KMS-11 (cell line): ENCODE measurements around the gene CYP4Z1.
"Not testable (repeated sequence)": the region's sequence is repeated elsewhere in the genome, so short reads cannot be mapped to it uniquely, and the experiment has no call there.

Experiments
- H2AFZ ChIP-seq: fragments of 200-600 bp; sonication (generic); 2 replicates; pipeline ENCODE4 v1.6.1; 2016; ENCODE audit warnings: antibody characterized with exemption, mixed run types, low read depth
- H3K27ac ChIP-seq: fragments of 200-600 bp; sonication (generic); 2 replicates; pipeline ENCODE4 v1.6.1; 2016; ENCODE audit warnings: mild to moderate bottlenecking, mixed run types
- H3K27me3 ChIP-seq: fragments of 200-600 bp; sonication (generic); 2 replicates; pipeline ENCODE4 v1.6.1; 2017; ENCODE audit warnings: mild to moderate bottlenecking, low read depth, mixed run types, moderate library complexity; ENCODE audit not compliant: insufficient read depth
- H3K36me3 ChIP-seq: fragments of 200-600 bp; sonication (generic); 2 replicates; pipeline ENCODE4 v1.6.1; 2017; ENCODE audit warnings: mild to moderate bottlenecking, mixed run types; ENCODE audit not compliant: insufficient read depth
- H3K4me1 ChIP-seq: fragments of 200-600 bp; sonication (generic); 2 replicates; pipeline ENCODE4 v1.6.1; 2016; ENCODE audit warnings: mild to moderate bottlenecking, low read depth, mixed run types; ENCODE audit not compliant: poor library complexity, severe bottlenecking
- H3K4me2 ChIP-seq: fragments of 200-600 bp; sonication (generic); 2 replicates; pipeline ENCODE4 v1.7.0; 2016; ENCODE audit warnings: mild to moderate bottlenecking, mixed run types
- H3K4me3 ChIP-seq: fragments of 200-600 bp; sonication (generic); IDR thresholded peaks from 2 replicates; pipeline ENCODE4 v1.6.1; 2017; ENCODE audit warnings: low read depth, low read length, mixed read lengths; ENCODE audit not compliant: insufficient read depth
- H3K79me2 ChIP-seq: fragments of 200-600 bp; sonication (generic); 2 replicates; pipeline ENCODE4 v1.6.1; 2016; ENCODE audit warnings: low read depth, mixed run types; ENCODE audit not compliant: insufficient read depth
- H3K9ac ChIP-seq: fragments of 200-600 bp; sonication (generic); 2 replicates; pipeline ENCODE4 v1.6.1; 2016; ENCODE audit warnings: mild to moderate bottlenecking, mixed run types
- H4K20me1 ChIP-seq: fragments of 200-600 bp; sonication (generic); 2 replicates; pipeline ENCODE4 v1.6.1; 2016; ENCODE audit warnings: mild to moderate bottlenecking, mixed run types; ENCODE audit not compliant: insufficient read depth
- CTCF ChIP-seq: fragments of 200-600 bp; sonication (generic); conservative IDR thresholded peaks from 2 replicates; pipeline ENCODE4 v1.6.1; 2017; ENCODE audit warnings: low read depth, mild to moderate bottlenecking, antibody characterized with exemption, low read length, moderate library complexity, mixed read lengths

CYP4Z1 gene

DNA sequence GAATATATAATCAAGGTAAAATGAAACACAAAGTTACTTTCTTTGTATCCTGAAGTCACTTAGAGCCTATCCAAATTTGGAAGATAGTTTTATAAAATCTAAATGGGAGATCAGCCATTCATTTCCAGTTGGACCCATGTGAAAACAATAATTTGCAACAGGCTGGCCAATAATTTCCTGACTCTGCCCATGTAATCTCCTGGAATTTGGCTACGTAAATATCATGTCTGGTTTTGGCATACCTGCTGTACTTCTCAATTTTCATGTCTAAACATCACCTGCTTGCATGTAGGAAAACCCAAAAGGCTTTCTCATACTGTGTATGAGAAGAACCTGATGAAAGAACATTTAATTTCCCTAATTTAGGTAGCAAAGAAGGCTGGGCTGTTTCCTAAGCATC, 7.7 kb upstream of the CYP4Z1 start:
- no peak overlapping the region for H3K9ac ChIP-seq
- H2AFZ ChIP-seq, result no peak overlapping the region
- no peak overlapping the region for H3K27ac ChIP-seq
- no peaks in the 10 kb centered on the region for H3K79me2 ChIP-seq
- H3K36me3 ChIP-seq, result no peaks in the 10 kb centered on the region
- H3K4me1 ChIP-seq, result no peaks in the 10 kb centered on the region
- H3K4me3 ChIP-seq, result no peak overlapping the region
- H3K27me3 ChIP-seq, result no peaks in the 10 kb centered on the region
- H4K20me1 ChIP-seq, result no peaks in the 10 kb centered on the region
- no peak overlapping the region for H3K4me2 ChIP-seq
- no peak for TF ChIP-seq CTCF

DNA sequence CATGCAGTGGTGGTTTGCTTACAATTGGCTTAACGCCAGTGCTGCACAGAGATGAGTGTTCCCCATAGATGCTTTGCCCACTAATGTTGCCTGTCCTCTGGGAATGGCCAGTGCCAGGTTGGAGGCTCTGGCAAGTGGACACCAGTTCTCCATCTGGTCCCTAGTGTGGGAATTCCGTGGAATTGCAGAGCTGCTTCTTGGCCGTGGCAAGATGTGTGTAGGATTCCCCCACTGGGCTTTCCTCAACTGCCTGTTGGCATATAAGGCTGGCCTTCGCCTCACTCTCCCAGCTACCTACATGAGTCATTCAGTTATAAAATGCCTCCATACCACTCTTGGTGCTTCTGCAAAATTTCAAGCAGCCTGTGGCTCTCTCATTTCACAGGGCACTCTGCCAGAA, 2.0 kb downstream of the CYP4Z1 start:
- not testable (repeated sequence) for H4K20me1 ChIP-seq, H3K27me3 ChIP-seq, H3K9ac ChIP-seq, H3K79me2 ChIP-seq, H3K4me2 ChIP-seq, H3K4me1 ChIP-seq, H3K4me3 ChIP-seq, H3K27ac ChIP-seq, H2AFZ ChIP-seq, H3K36me3 ChIP-seq

DNA sequence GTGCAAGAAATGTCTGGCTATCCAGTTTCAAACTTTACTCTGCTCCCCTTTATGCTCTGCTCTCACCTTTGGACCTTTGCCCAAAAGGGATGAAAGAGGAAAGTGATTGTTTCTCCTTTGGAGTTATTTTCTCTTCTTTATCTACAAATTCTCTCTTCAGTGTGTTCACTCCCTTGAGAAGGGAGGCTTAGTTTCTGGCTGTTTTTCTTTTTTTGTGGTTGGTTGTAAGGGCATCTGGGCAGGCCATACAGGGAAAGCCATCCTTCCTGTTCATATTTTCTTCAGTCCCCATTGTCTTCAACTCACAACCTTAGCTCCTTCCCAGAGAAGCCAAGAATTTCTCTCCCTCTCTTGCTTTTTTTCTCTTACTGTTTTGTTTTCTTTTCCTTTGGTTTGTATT, 2.5 kb downstream of the CYP4Z1 start:
- not testable (repeated sequence) for H3K9ac ChIP-seq, H4K20me1 ChIP-seq, H3K27me3 ChIP-seq, H3K4me2 ChIP-seq, H3K27ac ChIP-seq, H3K79me2 ChIP-seq, H2AFZ ChIP-seq, H3K36me3 ChIP-seq, H3K4me1 ChIP-seq, H3K4me3 ChIP-seq

GRCh38 chr1:47089356-47089755, 22.3 kb downstream of the CYP4Z1 start:
- not testable (repeated sequence) for H3K27me3 ChIP-seq, H2AFZ ChIP-seq, H3K79me2 ChIP-seq, H3K9ac ChIP-seq, H3K4me1 ChIP-seq, H3K4me2 ChIP-seq, H3K4me3 ChIP-seq, H4K20me1 ChIP-seq, H3K27ac ChIP-seq, H3K36me3 ChIP-seq

DNA sequence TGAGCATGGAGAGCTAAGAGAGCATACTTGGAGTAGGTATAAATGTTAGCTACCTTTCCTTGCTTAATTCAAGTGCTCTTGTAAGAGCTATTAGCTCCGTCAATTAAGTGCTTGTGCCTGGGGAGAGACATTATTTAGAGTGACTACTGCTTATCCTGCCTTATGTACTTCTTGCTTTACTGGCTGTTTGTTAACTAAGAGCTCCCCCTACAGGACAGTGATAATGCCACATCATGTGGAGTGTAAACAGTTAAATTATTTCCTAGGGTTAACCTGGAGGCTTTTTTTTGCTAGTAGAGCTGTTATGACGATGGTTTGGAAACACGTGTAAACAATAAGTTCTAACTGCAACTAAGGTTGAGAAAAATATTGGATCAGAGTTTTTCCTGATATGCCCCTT, 24.4 kb downstream of the CYP4Z1 start:
- H3K9ac ChIP-seq, H3K4me2 ChIP-seq, H2AFZ ChIP-seq, H3K27ac ChIP-seq, H3K4me1 ChIP-seq, H4K20me1 ChIP-seq, H3K79me2 ChIP-seq, H3K36me3 ChIP-seq, H3K27me3 ChIP-seq, H3K4me3 ChIP-seq: not testable (repeated sequence)
- peak; percentile 43; the same call in 1 of the 2 replicates for TF ChIP-seq CTCF

DNA sequence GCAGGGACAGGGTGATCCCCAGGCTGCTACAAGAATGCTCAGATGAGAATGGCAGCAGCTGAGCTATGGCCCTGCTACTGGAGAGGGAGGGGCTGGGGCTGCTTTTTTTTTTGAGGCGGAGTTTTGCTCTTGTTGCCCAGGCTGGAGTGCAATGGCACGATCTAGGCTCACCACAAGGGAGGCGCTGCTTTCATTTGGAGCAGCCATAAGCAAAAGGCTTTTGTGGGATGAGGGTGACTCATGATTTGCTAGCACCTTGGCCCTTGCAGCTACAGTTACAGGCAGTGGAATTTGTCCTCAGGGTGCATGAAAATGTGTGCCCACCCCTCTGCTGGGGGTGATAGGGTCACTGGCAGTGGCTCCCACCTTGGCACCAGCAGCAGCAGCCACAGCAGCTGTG, 37.8 kb downstream of the CYP4Z1 start:
- no peak overlapping the region for H3K4me3 ChIP-seq
- H3K27me3 ChIP-seq, result no peaks in the 10 kb centered on the region
- TF ChIP-seq CTCF, result no peak
- H3K79me2 ChIP-seq, result no peaks in the 10 kb centered on the region
- no peak overlapping the region for H2AFZ ChIP-seq
- H3K27ac ChIP-seq, result no peak overlapping the region
- H3K4me2 ChIP-seq, result no peak overlapping the region
- H3K36me3 ChIP-seq, result no peaks in the 10 kb centered on the region
- H4K20me1 ChIP-seq, result no peaks in the 10 kb centered on the region
- H3K9ac ChIP-seq, result no peak overlapping the region
- H3K4me1 ChIP-seq, result no peaks in the 10 kb centered on the region
